ENCODE results near the gene PLEKHM2.

- no peak for TF ChIP-seq CTCF (IDR thresholded peaks at IDR 0.05; ENCODE audit: low read length)
- no peak for TF ChIP-seq EZH2 (optimal IDR thresholded peaks at IDR 0.05; ENCODE audit: low read depth, low read length)
Observed at GRCh38 chr1:15701784-15702183, 17.7 kb downstream of the PLEKHM2 start.

Data from MM.1S (cell line).